ENCODE results near the gene S100A3.
A peak's percentile ranks its signal among the peaks of the same experiment; 100 is the strongest.
"Not testable (repeated sequence)": the region's sequence is repeated elsewhere in the genome, so short reads cannot be mapped to it uniquely, and the experiment has no call there.

S100A3 gene

DNA sequence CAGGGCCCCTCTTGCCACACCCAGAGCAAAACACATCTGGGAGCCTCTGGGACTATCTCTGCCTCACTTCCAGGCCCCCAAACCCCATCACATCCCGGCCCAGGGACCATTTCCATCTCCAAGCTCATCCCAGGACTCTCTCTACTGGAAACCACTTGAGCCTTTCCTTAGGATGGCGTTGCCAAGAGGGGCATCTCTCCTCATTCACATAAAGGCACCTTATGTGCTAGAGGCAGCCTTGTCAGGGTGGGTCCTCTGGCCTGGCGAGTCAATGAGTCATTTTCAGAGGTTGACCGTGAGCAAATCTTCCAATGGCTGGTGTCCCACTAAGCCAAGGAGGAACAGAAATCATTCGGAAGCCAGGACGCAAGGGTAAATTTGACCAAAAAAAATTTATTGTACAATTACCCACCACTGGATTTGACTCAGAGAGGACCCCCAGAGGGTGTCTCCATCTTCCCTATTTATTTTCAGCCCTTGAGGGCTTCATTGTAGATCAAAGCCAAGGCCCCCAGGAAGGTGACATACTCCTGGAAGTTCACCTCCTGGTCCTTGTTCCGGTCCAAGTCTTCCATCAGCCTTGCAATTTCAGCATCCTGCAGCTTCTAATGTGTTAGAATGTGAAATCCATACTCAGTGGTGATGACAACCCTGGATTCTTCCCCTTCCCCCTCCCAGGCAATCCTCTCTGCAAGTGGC is 14.7 kb downstream of the S100A3 start:
- DNase-seq: no peak

- peak; percentile 50 for DNase-seq
Measured at GRCh38 chr1:153533689-153534201, 15.3 kb downstream of the S100A3 start.

- DNase-seq: peak; percentile 74
Measured at GRCh38 chr1:153532769-153533599, 16.1 kb downstream of the S100A3 start.

DNA sequence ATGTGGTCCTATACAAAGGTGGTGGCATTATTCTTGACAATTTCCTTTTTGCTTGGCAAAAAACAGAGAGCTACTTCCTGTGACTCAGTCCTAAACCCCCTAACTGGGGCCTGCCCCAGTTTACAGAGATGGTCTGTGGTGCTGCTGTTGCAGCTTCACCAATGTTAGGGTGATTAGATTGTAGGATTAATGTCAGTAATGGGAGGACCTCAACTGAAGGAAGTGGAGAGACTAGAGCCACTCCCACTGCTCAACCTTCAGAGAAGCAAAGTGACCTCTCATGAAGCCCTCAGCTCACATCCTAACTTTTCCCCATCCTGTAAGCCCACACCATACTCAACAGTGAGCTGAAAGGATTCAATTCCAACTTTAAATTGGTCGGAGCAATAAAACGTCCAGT is 16.9 kb downstream of the S100A3 start:
- no peak for DNase-seq

DNA sequence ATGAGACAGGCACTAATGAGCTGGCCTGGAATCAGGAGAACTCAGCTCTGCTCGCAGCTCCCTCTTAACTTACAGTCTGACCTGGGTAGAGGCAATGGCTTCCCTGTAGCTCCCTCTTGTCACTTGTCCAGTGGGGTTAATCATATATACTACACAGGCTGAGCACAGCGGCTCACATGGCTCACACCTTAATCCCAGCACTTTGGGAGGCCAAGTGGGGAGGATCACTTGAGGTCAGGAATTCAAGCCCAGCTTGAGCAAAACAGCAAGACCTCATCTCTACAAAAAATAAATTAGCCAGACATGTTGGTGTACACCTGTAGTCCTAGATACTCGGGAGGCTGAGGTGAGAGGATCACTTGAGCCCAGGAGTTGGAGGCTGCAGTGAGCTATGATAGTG is 17.4 kb downstream of the S100A3 start:
- DNase-seq: no peak

DNA sequence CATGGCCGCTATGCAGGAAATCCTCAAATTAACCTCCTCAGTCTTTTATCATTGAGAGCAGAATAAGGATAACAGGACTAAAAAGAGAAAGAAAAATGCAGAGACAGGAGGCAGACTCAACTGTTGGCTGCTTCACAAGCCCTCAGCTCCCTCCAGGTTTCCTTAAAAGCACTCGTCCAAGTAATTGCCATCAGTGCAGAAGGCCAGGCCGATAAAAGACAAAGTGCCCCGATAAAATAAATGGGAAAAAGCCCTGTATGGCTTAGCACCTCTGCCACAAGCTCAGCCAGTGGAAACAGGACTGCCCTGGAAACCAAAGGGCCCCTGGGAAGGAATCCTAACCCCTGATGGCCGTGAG is 21.4 kb downstream of the S100A3 start:
- no peak for DNase-seq

DNA sequence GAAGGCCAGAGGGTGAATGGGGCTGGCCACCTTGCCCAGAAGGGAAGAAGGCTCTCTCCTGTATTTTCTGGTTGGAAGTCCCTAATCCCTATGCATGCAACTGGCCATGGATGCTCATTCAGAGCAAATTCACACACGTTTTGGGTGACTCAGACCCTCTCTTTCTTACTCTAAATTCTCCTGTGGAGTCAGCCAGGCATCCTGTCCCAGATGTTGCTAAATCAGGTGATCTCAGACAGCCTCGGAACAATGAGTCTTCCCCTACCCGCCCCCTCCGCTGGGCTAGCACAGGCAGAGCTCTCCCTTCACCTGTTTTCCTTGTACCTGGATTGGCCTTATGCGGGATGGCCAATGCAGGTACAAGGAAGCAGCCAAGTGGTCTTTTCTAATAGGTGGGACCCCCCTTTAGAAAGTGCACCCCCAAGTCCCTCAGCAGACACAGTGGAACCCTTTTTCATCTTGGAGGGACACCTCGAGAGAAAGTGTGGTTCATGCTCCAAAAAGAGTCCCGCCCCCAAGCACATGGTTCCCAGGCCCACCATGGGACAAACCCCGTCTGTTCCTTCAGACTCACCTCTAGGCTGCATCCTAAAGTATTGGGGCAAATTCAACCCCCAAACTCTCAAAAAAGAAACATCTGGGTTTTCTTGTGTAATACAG is 21.9 kb downstream of the S100A3 start:
- DNase-seq: no peak

DNA sequence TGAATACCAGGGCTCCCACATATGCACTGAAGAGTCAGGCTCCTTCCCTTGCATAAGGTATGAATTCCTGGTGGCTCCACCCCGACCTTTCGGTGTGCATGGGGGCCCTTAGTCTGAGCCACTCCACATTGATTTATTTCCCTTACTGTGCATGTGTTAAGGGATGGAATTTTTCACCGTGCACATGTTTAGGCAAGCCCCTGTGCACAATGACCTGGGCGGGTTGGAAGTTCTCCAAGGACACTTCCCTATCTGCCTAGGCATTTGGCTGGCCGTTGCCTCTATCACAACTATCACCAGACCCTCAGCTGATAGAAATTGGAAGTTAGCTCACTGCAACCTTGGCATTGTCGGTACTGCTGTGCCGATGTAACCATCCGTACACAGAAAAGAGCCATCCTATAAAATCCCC is 22.9 kb downstream of the S100A3 start:
- no peak for DNase-seq

GRCh38 chr1:153525088-153525728 is 23.9 kb downstream of the S100A3 start:
- no peak for DNase-seq

DNA sequence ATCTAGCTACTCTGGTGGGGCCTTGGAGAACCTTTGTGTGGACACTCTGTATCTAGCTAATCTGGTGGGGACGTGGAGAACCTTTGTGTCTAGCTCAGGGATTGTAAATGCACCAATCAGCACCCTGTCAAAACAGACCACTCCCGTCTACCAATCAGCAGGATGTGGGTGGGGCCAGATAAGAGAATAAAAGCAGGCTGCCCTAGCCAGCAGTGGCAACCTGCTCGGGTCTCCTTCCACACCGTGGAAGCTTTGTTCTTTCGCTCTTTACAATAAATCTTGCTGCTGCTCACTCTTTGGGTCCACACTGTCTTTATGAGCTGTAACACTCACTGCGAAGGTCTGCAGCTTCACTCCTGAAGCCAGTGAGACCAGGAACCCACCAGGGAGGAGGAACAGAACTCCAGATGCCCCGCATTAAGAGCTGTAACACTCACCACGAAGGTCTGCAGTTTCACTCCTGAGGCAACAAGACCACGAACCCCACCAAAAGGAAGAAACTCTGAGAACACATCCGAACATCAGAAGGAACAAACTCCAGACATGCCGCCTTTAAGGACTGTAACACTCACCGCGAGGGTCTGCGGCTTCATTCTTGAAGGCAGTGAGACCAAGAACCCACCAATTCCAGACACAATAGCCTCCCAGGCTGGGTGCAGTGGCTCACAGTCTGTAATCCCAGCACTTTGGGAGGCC is 26.6 kb downstream of the S100A3 start:
- not testable (repeated sequence) for DNase-seq

GRCh38 chr1:153521808-153522207 is 27.2 kb downstream of the S100A3 start:
- not testable (repeated sequence) for DNase-seq

GRCh38 chr1:153520818-153521476 is 28.1 kb downstream of the S100A3 start:
- DNase-seq: no peak

GRCh38 chr1:153520137-153520691 is 28.8 kb downstream of the S100A3 start:
- DNase-seq: not testable (repeated sequence)

- no peak for DNase-seq
Measured at GRCh38 chr1:153519242-153519641, 29.8 kb downstream of the S100A3 start.

GRCh38 chr1:153515504-153516394 is 33.3 kb downstream of the S100A3 start:
- no peak for DNase-seq

- no peak for DNase-seq
Measured at GRCh38 chr1:153513666-153514065, 35.4 kb downstream of the S100A3 start.

DNA sequence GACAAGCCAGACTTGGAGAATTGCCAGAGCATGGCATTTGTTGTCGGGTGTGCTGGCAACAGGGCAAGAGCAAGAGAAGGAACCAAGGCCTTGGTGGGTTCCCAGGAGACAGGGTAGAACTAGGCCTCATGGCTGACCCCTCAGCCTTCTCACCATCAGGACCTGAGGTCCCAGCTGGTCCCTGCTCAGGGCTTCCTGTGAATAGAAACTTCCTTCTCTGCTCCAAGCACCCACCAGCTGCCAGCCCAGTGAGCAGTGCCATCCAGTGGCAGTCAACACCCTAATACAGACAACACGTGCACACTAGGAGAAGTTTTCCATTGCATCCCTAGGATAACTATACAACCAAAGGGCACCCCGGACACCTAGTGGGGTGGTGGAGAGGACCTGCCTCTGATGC is 36.0 kb downstream of the S100A3 start:
- no peak for DNase-seq

DNA sequence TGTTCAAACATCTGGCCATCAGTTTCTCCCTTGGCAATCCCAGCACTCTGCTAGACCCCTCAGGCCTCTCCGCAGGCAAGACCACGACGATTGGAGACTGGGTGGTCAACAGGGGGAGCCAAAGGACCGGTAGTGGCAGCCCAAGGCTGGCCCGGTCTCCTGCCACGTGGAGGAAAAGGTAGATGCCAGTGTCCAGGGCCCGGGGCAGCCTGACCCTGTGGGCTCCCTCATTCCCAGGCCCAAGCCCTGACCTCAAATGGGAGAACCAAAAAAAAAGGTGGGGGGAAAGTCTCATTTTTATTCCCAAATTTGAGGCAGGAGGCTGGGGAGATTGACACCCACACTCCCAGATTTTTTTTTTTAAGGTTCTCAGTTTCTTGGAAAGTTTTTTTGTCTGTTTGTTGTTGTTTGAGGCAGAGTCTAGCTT is 38.1 kb downstream of the S100A3 start:
- DNase-seq: peak; percentile 77

DNA sequence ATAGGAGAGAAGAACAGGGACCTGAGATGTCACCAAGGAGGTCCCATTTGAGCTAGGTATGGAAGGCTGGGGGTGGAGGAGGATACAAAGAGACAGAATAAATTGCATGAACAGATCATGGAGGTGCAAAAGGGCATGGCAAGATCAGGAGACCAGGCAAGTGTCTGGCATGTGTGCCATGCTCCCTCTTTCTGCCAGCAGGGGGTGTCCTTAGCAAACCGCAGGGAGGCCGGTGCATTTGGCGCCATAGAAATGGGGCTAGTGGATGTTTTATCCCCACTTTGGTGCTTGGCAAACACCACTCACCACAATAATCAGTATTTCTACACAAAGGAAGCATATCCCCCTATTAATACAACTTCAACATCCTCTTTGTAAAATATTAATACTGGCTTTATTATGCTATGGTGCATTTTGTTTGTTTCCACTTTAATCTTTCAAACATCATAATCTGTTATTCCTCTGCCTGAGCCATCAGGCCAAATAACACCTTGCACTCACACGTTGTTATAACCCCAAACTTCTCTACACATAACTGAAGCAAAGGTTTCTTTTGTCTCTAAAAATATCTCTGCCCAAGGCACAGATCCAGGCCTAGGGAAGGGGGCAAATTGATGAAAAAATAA is 39.2 kb downstream of the S100A3 start:
- DNase-seq: peak; percentile 33

GRCh38 chr1:153509036-153509435 is 40.0 kb downstream of the S100A3 start:
- DNase-seq: no peak

Data from CD4-positive, alpha-beta T cell treated with Interleukin-15 for 1 hour (primary cell).